Aorta (tissue), 5 donors: ENCODE measurements around the gene RENBP. TPM values are rescaled to one million over a fixed set of nuclear protein-coding genes. Genes with fewer than 3 reads are reported as not detected.
A peak's percentile ranks its signal among the peaks of the same experiment; 100 is the strongest.

Experiments
- ATAC-seq: fragments of 200-7000 bp; cut with Tn5 transposase; one replicate; pipeline ENCODE4 v1.9.1; 2022; ENCODE audit warnings: moderate library complexity; ENCODE audit not compliant: low FRiP score
- DNase-seq, 2 donors: peaks; one replicate each; pipeline ENCODE4 v3.0.0-alpha.2; 2020
- H3K27ac ChIP-seq, 2 donors: one replicate each; pipeline ENCODE4 v1.5.1; 2013; ENCODE audit warnings: low read length in 2 of 2, mild to moderate bottlenecking in 2 of 2, moderate library complexity in 2 of 2, control low read depth in 1 of 2, inconsistent platforms in 1 of 2, low read depth in 1 of 2
- H3K27me3 ChIP-seq, 2 donors: one replicate each; pipeline ENCODE4 v1.6.1; 2013; ENCODE audit warnings: control low read depth in 1 of 2, low read length in 1 of 2, mild to moderate bottlenecking in 1 of 2, moderate library complexity in 1 of 2; ENCODE audit not compliant: insufficient read depth in 2 of 2, control insufficient read depth in 1 of 2
- H3K36me3 ChIP-seq, 2 donors: one replicate each; pipeline ENCODE4 v1.6.1; 2013; ENCODE audit warnings: control low read depth in 1 of 2, low read length in 1 of 2, mild to moderate bottlenecking in 1 of 2; ENCODE audit not compliant: insufficient read depth in 2 of 2, control insufficient read depth in 1 of 2
- H3K4me1 ChIP-seq, 2 donors: one replicate each; pipeline ENCODE4 v1.6.1; 2013; ENCODE audit warnings: low read length in 2 of 2, control low read depth in 1 of 2, mild to moderate bottlenecking in 1 of 2, moderate library complexity in 1 of 2; ENCODE audit not compliant: insufficient read depth in 2 of 2, control insufficient read depth in 1 of 2
- H3K4me3 ChIP-seq, 2 donors: one replicate each; pipeline ENCODE4 v1.5.1; 2013; ENCODE audit warnings: low read length in 2 of 2, control low read depth in 1 of 2, mild to moderate bottlenecking in 1 of 2
- H3K9me3 ChIP-seq: one replicate; pipeline ENCODE4 v1.6.1; 2013; ENCODE audit warnings: mild to moderate bottlenecking, low read length; ENCODE audit not compliant: control insufficient read depth
- whole genome bisulfite sequencing, 2 donors: extraction: QIAGEN DNeasy Blood & Tissue Kit; methylation state at CpG; one replicate each; pipeline ENCODE4 v1.1.7; 2013; 5-methylcytosine and 5-hydroxymethylcytosine counted together
- intact Hi-C, 2 donors: fragments of 100-400 bp; cut with DNase I; formaldehyde crosslinking; loops; one replicate each; pipeline versions ENCODE4 v1.14.2 to v1.15.0; 2022
- polyA plus RNA-seq, 2 donors: library from polyadenylated mRNA; stranded (reverse); fragments of 200-250 nt; gene quantifications; one replicate each; pipeline ENCODE4 v1.2.3, GENCODE V29; 2013
- total RNA-seq, 2 donors: library from RNA; stranded (reverse); fragmentation: NEBNext Ultra II Directional; extraction: Animal tissue kit (Norgen Biotek cat#: 25700); gene quantifications; one replicate each; pipeline ENCODE4 v1.2.1, GENCODE V29; 2021
- donor health status: healthy with polysubstance abuse.
- donor health status: Bipolar disorder and iron deficiency.
- donor health status: DM: no; HTN: no; CAD: no.
- donor health status: DM: no; HTN: no; CAD: no.
- donor health status: DM: yes; HTN: yes; CAD: no.

Gene RENBP
- total and polyA plus RNA-seq, 4 donors: 10.5 to 20.9 (median 13.8) TPM

DNA sequence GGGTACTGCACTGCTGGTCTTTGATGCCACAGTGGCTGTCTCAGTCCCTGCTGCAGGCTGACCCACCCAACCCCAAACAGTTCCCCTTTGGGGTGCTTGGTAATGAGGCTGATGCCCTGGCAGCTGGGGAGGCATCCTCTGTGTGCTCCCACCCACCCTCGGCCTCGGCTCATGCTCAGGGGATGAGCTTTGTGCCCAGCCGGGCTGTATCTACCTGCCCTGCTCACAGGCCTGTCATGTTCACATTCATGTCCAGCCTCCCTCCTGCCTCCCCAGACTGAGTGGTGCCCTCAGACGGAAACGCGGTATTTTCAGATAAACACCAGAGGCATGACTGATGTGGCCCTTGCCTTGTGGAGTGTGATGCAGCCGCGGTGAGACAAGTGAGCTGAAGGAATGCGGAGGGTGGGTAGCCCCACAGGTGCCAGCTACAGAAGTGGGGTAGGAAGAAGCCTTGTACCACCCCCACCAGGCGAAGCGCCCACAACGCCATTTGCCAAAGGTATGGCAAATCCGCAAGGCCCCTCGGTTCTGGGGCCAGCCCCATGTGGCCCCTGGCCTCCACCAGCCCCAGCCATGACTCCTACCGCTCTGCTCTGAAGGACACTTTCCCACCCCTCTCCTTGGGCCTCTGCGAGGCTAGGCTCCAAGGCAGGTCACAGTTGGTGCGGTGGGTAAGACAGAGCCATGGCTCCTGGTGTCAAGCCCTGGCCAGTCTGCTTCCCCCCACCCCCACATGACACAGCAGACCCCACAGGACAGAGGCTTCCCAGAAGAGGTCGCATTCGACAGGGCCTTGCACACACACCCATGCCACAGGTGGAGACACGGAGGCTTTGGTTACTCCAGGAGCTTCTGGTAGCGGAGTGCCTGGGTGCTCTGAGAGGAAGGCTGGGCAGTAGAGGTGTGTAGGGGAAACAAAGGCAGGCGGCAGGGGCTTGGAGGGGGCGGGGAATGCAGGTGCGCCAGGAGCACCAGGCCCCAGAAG, 1.8 kb upstream of the RENBP start:
- no peaks in the 10 kb centered on the region for H3K27me3 ChIP-seq
- H3K4me3 ChIP-seq: no peak overlapping the region
- intact Hi-C loops: loop anchor here in 1 of 2 donors (10.0 kb wide), 1 partner anchor 981 kb away; no protein-coding TSS in a partner anchor
- 79 to 87% methylated on average over 24 of the region's 24 CpGs for WGBS, 2 donors
- H3K27ac ChIP-seq: no peak overlapping the region
- ATAC-seq: no peak
- no peak for DNase-seq
- H3K36me3 ChIP-seq: no peaks in the 10 kb centered on the region
- H3K4me1 ChIP-seq: no peaks in the 10 kb centered on the region
- H3K9me3 ChIP-seq: no peaks in the 10 kb centered on the region

DNA sequence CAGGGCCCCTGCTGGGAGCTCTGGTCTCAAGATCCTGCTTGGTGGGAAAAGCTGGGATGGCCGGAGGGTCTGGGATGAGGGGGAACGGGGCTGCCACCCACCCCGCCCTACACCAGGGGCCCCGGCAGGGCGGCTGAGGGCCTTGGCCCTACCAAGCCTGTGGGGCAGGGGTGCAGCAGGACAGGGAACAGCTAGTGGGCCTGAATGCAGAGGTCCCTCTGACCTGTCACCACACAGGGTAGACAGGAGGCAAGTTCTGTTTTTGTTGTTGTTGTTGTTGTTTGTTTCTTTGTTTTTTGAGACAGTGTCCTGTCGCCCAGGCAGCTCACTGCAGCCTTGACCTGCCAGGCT, 332 bp upstream of the RENBP start:
- Histone ChIP-seq H3K36me3 (no peaks in the 10 kb centered on the region), H3K4me3 (no peak overlapping the region), H3K27ac (no peak overlapping the region), H3K4me1 (no peaks in the 10 kb centered on the region), H3K9me3 (no peaks in the 10 kb centered on the region), H3K27me3 (no peaks in the 10 kb centered on the region)
- no peak for ATAC-seq
- intact Hi-C loops: loop anchor here in 1 of 2 donors (10.0 kb wide), 1 partner anchor 980 kb away; no protein-coding TSS in a partner anchor
- 53 to 62% methylated on average over 6 of the region's 6 CpGs for WGBS, 2 donors
- DNase-seq: no peak

DNA sequence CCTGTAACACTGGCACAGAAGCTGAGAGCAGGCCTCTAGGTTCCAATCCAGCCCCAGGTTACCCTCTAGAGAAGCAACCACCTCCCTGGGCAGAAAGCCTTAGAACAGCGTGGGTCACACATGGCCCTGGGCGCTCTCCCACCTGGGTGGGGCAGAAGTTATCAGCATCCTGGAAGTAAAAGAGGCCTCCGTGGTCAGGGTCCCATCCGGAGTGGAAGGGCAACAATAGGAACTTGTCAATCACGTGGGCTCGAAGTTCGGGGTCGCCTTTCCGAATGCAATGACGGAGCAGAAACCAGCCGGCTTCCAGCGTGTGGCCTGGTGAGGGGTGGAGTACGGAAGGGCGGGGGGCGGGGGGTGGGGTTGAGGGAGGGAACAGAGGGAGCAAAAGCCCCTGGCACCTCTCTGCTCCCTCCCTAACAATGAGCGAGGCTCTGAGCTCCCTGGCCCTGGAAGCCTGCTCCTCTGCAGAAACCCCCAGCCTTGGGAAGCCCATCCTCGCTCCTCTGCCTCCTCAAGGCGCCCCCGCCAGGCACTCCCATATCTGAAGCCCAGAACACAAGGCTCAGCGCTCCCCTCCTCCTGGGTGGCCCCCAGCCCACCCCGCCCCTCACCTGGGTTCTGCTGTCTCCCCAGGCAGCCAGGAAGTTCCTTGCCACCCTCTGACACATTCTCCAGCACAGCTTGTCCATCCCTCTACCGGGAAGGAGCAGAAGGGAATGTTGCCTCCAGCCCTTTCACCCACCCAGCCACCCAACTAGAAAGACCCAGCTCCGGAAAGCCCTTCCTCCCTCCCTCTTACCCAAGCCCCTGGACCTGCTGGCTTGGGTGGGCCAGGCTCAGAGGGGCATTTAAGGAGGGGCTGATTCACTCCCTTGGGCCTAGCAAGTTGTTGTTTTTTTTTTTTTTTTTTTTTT, 2.8 kb downstream of the RENBP start:
- no peaks in the 10 kb centered on the region for H3K4me1 ChIP-seq
- DNase-seq: no peak
- intact Hi-C loops: loop anchor here in 1 of 2 donors (10.0 kb wide), 1 partner anchor 977 kb away; no protein-coding TSS in a partner anchor
- no peaks in the 10 kb centered on the region for H3K36me3 ChIP-seq
- no peak overlapping the region for H3K4me3 ChIP-seq
- no peak overlapping the region for H3K27ac ChIP-seq
- ATAC-seq: no peak
- H3K9me3 ChIP-seq: no peaks in the 10 kb centered on the region
- H3K27me3 ChIP-seq: no peaks in the 10 kb centered on the region
- 52 to 82% methylated on average over 20 to 23 of the region's 23 CpGs for WGBS, 2 donors

DNA sequence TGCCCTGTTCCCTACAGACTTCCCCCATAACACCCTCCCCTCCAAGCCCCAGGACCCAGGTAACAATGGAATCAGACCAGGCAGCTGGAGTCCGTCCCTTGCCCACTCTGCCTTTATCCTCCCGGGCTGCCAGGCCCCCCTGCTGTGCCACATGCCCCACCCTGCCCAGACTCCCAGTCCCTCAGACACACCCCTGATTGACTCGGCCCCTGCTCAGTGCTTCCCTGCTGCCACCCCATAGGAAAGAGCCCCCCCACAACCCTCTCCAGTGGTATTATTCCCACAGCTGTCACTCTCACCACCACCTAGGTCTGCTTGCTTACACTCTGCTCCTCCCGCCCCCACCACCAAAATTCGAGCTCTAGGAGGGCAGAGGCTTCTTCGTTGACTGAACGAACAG, 4.9 kb downstream of the RENBP start:
- Histone ChIP-seq H3K9me3 (no peaks in the 10 kb centered on the region), H3K4me3 (no peak overlapping the region), H3K36me3 (no peaks in the 10 kb centered on the region), H3K27ac (no peak overlapping the region), H3K27me3 (no peaks in the 10 kb centered on the region), H3K4me1 (no peaks in the 10 kb centered on the region)
- DNase-seq (no peak), ATAC-seq (no peak)
- 58 to 73% methylated on average over 7 of the region's 7 CpGs for WGBS, 2 donors
- intact Hi-C loops: loop anchor here in 1 of 2 donors (5.0 kb wide), 1 partner anchor 177 kb away; the partner anchor contains the start of gene PLXNB3

DNA sequence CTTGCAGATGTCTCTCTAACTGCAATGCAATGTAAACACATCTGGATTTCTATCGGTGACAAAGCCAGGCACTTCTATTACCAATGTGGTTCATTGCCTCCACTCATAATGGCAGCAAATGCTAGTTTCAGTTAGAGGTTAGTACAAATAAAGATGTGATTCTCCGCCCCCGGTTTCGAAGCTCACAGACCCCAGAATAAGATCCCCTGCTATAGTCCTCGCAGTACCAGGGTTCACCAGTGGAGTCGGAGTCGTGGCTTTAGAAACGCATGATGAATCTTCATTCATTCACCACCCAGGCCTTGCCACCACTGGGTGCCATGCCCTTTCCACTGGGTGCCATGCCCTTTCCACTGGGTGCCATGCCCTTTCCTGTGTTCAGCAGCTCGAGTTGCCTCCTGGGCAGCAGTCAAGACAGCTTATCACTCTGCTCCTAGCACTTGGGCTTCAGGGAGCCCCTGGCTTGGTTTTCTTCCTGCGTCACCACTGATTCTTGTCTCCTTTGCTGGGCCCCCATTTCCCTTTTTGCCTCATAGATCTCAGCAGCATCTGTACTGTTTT, 6.1 kb downstream of the RENBP start:
- intact Hi-C loops: loop anchor here in 1 of 2 donors (5.0 kb wide), 1 partner anchor 176 kb away; the partner anchor contains the start of gene PLXNB3
- no peak for ATAC-seq
- 81 to 84% methylated on average over 10 of the region's 10 CpGs for WGBS, 2 donors

DNA sequence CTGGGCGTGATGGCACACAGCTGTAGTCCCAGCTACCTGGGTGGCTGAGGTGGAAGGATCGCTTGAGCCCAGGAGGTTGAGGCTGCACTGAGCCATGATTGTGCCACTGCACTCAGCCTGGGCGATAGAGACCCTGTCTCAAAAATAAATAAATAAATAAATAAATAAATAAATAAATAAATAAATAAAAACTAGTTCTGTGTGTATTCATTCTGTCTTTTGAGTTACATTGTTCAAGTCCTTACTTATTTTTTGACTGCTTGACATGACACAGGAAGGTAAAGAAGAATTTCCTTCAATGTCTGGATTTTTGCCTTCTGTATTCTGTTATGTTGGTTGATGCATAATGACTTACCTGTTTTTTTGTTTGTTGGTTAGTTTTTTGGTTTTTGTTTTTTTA, 7.4 kb downstream of the RENBP start:
- ATAC-seq: no peak

More for the DNA sequence above, 6.1 kb downstream of the RENBP start:
- H3K4me3 ChIP-seq: no peak overlapping the region
- no peaks in the 10 kb centered on the region for H3K27me3 ChIP-seq
- no peak for DNase-seq
- no peaks in the 10 kb centered on the region for H3K36me3 ChIP-seq
- no peaks in the 10 kb centered on the region for H3K4me1 ChIP-seq
- no peak overlapping the region for H3K27ac ChIP-seq
- no peaks in the 10 kb centered on the region for H3K9me3 ChIP-seq

DNA sequence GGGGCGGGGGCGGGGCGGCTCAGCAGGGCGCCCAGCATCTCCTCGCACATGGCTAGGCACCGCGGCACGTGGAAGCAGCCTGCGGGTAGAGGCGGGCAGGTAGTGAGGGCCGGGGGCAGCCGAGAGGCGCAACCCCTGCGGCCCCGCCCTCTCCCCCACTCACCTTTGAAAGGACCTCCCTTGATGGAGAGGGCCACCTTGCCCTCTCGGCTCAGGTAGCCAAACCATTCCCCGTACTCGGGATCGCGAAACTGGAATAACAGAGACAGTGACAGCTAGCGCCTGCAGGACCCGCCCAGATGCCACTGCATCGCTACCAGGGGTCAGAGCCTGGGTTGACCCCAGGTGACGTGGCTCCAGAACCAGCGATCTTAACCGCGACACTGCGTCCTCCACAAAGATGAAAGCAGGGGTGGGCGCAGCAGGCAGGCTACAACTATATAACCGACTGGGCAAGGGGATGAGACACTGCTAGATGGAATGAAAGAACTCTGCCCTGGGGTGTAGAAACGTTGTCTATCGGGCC, 9.1 kb downstream of the RENBP start:
- H3K4me1 ChIP-seq: no peaks in the 10 kb centered on the region
- H3K27ac ChIP-seq: no peak overlapping the region
- no peaks in the 10 kb centered on the region for H3K36me3 ChIP-seq
- intact Hi-C loops: loop anchor here in 1 of 2 donors (5.0 kb wide), 1 partner anchor 173 kb away; the partner anchor contains the start of gene PLXNB3
- no peak for DNase-seq
- 8 to 26% methylated on average over 26 to 32 of the region's 32 CpGs for WGBS, 2 donors
- H3K27me3 ChIP-seq: no peaks in the 10 kb centered on the region
- no peak overlapping the region for H3K4me3 ChIP-seq
- no peaks in the 10 kb centered on the region for H3K9me3 ChIP-seq
- ATAC-seq: peak; percentile 1

More for the DNA sequence above, 7.4 kb downstream of the RENBP start:
- intact Hi-C loops: loop anchor here in 1 of 2 donors (5.0 kb wide), 1 partner anchor 175 kb away; the partner anchor contains the start of gene PLXNB3
- Histone ChIP-seq H3K4me3 (no peak overlapping the region), H3K27ac (no peak overlapping the region), H3K9me3 (no peaks in the 10 kb centered on the region), H3K4me1 (no peaks in the 10 kb centered on the region), H3K36me3 (no peaks in the 10 kb centered on the region), H3K27me3 (no peaks in the 10 kb centered on the region)
- DNase-seq: no peak
- 82 to 91% methylated on average over 3 of the region's 3 CpGs for WGBS, 2 donors
